ENCODE results near the gene ST6GAL1. TPM values are rescaled to one million over a fixed set of nuclear protein-coding genes. Genes with fewer than 3 reads are reported as not detected.
"Not testable (repeated sequence)": the region's sequence is repeated elsewhere in the genome, so short reads cannot be mapped to it uniquely, and the experiment has no call there.

ST6GAL1 gene
- total and polyA plus RNA-seq, 2 of the 13 experiments (the other 11 are each of a cell fraction or from before 2014, with no cell fraction given), result 79.9 to 164 TPM

DNA sequence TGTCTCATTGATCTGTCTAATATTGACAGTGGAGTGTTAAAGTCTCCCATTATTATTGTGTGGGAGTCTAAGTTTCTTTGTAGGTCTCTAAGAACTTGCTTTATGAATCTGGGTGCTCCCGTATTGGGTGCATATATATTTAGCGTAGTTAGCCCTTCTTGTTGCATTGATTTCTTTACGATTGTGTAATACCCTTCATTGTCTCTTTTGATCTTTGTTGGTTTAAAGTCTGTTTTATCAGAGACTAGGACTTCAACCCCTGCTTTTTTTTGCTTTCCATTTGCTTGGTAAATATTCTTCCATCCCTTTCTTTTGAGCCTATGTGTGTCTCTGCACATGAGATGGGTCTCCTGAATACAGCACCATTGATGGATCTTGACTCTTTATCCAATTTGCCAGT lies 23.3 kb upstream of the ST6GAL1 start (continued):
- TF ChIP-seq NCOA2 (CRISPR knock-in tag; IDR thresholded peaks at IDR 0.05), result peak; percentile 91
- TF ChIP-seq GATA4 (IDR thresholded peaks at IDR 0.05; ENCODE audit: borderline replicate concordance, low read depth), result peak; percentile 73; the same call in 1 of the 2 replicates
- peak; percentile 83; the same call in 1 of the 2 replicates for TF ChIP-seq FOXJ3 (CRISPR knock-in tag; IDR thresholded peaks at IDR 0.05; ENCODE audit: borderline replicate concordance)
- peak; percentile 74 for TF ChIP-seq NR2F6 (IDR thresholded peaks at IDR 0.05)
- peak; percentile 68 for TF ChIP-seq NR2F6 (CRISPR knock-in tag; IDR thresholded peaks at IDR 0.05)
- 0 out of 2 replicates have a peak, but pooled peaks have one; percentile 39 for TF ChIP-seq ZBTB10 (CRISPR knock-in tag; IDR thresholded peaks at IDR 0.05; ENCODE audit: borderline replicate concordance)
- peak; percentile 74; the same call in 1 of the 2 replicates for TF ChIP-seq ZNF614 (CRISPR knock-in tag; IDR thresholded peaks at IDR 0.05; ENCODE audit: borderline replicate concordance)
- peak; percentile 99 for TF ChIP-seq SOX5 (CRISPR knock-in tag; IDR thresholded peaks at IDR 0.05; ENCODE audit: borderline replicate concordance)
- TF ChIP-seq ELF3 (CRISPR knock-in tag; IDR thresholded peaks at IDR 0.05), result peak; percentile 64
- 0 out of 2 replicates have a peak, but pooled peaks have one; percentile 57 for TF ChIP-seq ZNF124 (CRISPR knock-in tag; IDR thresholded peaks at IDR 0.05)
- peak; percentile 46; the same call in 1 of the 2 replicates for TF ChIP-seq IKZF5 (CRISPR knock-in tag; IDR thresholded peaks at IDR 0.05)
- 0 out of 2 replicates have a peak, but pooled peaks have one; percentile 37 for TF ChIP-seq ATF7-NPFF (CRISPR knock-in tag; IDR thresholded peaks at IDR 0.05; ENCODE audit: low read depth)
- peak; percentile 99 for TF ChIP-seq ONECUT2 (CRISPR knock-in tag; IDR thresholded peaks at IDR 0.05)
- peak; percentile 59 to 86; a peak in 3 of 4 replicates for TF ChIP-seq EP300 (IDR thresholded peaks at IDR 0.05; ENCODE audit: low read depth in 2 of 2, low read length in 2 of 2)
- peak; percentile 40; the same call in 1 of the 2 replicates for TF ChIP-seq EP300 (CRISPR knock-in tag; IDR thresholded peaks at IDR 0.05; ENCODE audit: borderline replicate concordance)
- TF ChIP-seq, protein P1, sequence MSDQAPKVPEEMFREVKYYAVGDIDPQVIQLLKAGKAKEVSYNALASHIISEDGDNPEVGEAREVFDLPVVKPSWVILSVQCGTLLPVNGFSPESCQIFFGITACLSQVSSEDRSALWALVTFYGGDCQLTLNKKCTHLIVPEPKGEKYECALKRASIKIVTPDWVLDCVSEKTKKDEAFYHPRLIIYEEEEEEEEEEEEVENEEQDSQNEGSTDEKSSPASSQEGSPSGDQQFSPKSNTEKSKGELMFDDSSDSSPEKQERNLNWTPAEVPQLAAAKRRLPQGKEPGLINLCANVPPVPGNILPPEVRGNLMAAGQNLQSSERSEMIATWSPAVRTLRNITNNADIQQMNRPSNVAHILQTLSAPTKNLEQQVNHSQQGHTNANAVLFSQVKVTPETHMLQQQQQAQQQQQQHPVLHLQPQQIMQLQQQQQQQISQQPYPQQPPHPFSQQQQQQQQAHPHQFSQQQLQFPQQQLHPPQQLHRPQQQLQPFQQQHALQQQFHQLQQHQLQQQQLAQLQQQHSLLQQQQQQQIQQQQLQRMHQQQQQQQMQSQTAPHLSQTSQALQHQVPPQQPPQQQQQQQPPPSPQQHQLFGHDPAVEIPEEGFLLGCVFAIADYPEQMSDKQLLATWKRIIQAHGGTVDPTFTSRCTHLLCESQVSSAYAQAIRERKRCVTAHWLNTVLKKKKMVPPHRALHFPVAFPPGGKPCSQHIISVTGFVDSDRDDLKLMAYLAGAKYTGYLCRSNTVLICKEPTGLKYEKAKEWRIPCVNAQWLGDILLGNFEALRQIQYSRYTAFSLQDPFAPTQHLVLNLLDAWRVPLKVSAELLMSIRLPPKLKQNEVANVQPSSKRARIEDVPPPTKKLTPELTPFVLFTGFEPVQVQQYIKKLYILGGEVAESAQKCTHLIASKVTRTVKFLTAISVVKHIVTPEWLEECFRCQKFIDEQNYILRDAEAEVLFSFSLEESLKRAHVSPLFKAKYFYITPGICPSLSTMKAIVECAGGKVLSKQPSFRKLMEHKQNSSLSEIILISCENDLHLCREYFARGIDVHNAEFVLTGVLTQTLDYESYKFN (CRISPR knock-in tag; conservative IDR thresholded peaks at IDR 0.05), result peak; percentile 93
- TF ChIP-seq, protein P2, sequence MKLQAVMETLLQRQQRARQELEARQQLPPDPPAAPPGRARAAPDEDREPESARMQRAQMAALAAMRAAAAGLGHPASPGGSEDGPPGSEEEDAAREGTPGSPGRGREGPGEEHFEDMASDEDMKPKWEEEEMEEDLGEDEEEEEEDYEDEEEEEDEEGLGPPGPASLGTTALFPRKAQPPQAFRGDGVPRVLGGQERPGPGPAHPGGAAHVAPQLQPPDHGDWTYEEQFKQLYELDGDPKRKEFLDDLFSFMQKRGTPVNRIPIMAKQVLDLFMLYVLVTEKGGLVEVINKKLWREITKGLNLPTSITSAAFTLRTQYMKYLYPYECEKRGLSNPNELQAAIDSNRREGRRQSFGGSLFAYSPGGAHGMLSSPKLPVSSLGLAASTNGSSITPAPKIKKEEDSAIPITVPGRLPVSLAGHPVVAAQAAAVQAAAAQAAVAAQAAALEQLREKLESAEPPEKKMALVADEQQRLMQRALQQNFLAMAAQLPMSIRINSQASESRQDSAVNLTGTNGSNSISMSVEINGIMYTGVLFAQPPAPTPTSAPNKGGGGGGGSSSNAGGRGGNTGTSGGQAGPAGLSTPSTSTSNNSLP (IDR thresholded peaks at IDR 0.05; ENCODE audit: low read depth, low read length), result peak; percentile 62; the same call in 1 of the 2 replicates
- peak; percentile 88 for TF ChIP-seq CREM (IDR thresholded peaks at IDR 0.05)
- TF ChIP-seq CREM (CRISPR knock-in tag; IDR thresholded peaks at IDR 0.05), result not testable (repeated sequence)
- peak; percentile 18; the same call in 1 of the 2 replicates for TF ChIP-seq KAT2B (IDR thresholded peaks at IDR 0.05; ENCODE audit: borderline replicate concordance, low read depth, low read length)

Data from HepG2 (cell line).